Ramos (cell line): ENCODE measurements around the gene JPH3.

Experiments
- in situ Hi-C: fragments of 300-500 bp; cut with MboI; formaldehyde crosslinking; loops from one replicate; pipeline ENCODE4 v1.14.3; 2022; ENCODE audit warnings: low sequenced_read_pairs; ENCODE audit not compliant: unreplicated experiment

The JPH3 gene

GRCh38 chr16:87689956-87690465, 87.7 kb downstream of the JPH3 start:
- in situ Hi-C loops, result no loop called here

- in situ Hi-C loops, result no loop called here
Observed at GRCh38 chr16:87690911-87691685, 88.8 kb downstream of the JPH3 start.

GRCh38 chr16:87691686-87692079, 89.4 kb downstream of the JPH3 start:
- in situ Hi-C loops, result no loop called here

- in situ Hi-C loops, result no loop called here
Observed at GRCh38 chr16:87692176-87692575, 89.9 kb downstream of the JPH3 start.

GRCh38 chr16:87692756-87693155, 90.4 kb downstream of the JPH3 start:
- in situ Hi-C loops, result no loop called here

- in situ Hi-C loops, result no loop called here
Observed at GRCh38 chr16:87693827-87694226, 91.5 kb downstream of the JPH3 start.

GRCh38 chr16:87694441-87695125, 92.3 kb downstream of the JPH3 start:
- in situ Hi-C loops, result no loop called here

GRCh38 chr16:87695534-87695933, 93.2 kb downstream of the JPH3 start:
- in situ Hi-C loops, result no loop called here

GRCh38 chr16:87696726-87697125, 94.4 kb downstream of the JPH3 start:
- in situ Hi-C loops, result no loop called here

GRCh38 chr16:87697256-87697655, 94.9 kb downstream of the JPH3 start:
- in situ Hi-C loops, result no loop called here

- in situ Hi-C loops, result no loop called here
Observed at GRCh38 chr16:87697792-87698191, 95.5 kb downstream of the JPH3 start.

- in situ Hi-C loops, result no loop called here
Observed at GRCh38 chr16:87698241-87698640, 95.9 kb downstream of the JPH3 start.

- in situ Hi-C loops, result no loop called here
Observed at GRCh38 chr16:87698676-87699199, 96.4 kb downstream of the JPH3 start.

- in situ Hi-C loops, result no loop called here
Observed at GRCh38 chr16:87700406-87701077, 98.2 kb downstream of the JPH3 start.

- in situ Hi-C loops, result no loop called here
Observed at GRCh38 chr16:87701078-87701460, 98.8 kb downstream of the JPH3 start.

GRCh38 chr16:87701505-87701921, 99.2 kb downstream of the JPH3 start:
- in situ Hi-C loops, result no loop called here

- in situ Hi-C loops, result no loop called here
Observed at GRCh38 chr16:87702325-87702811, 100.1 kb downstream of the JPH3 start.

GRCh38 chr16:87703071-87703470, 100.8 kb downstream of the JPH3 start:
- in situ Hi-C loops, result no loop called here

- in situ Hi-C loops, result no loop called here
Observed at GRCh38 chr16:87703835-87704375, 101.6 kb downstream of the JPH3 start.

- in situ Hi-C loops, result no loop called here
Observed at GRCh38 chr16:87704754-87705353, 102.5 kb downstream of the JPH3 start.
